Upper lobe of right lung (tissue), 1 donor: ENCODE measurements around the gene LAYN. TPM values are rescaled to one million over a fixed set of nuclear protein-coding genes. Genes with fewer than 3 reads are reported as not detected.

Experiments used
- ATAC-seq: fragments of 200-7000 bp; cut with Tn5 transposase; one replicate; pipeline ENCODE4 v1.9.1; 2020; ENCODE audit warnings: mild to moderate bottlenecking, moderate library complexity
- DNase-seq: peaks from one replicate; pipeline ENCODE4 v3.0.0-alpha.2; 2020
- H3K27ac ChIP-seq: fragments of 200-600 bp; one replicate; pipeline ENCODE4 v1.8.0; 2022
- H3K27me3 ChIP-seq: fragments of 200-600 bp; one replicate; pipeline ENCODE4 v1.8.0; 2022; ENCODE audit warnings: mild to moderate bottlenecking
- H3K36me3 ChIP-seq: fragments of 200-600 bp; one replicate; pipeline ENCODE4 v1.8.0; 2022
- H3K4me1 ChIP-seq: fragments of 200-600 bp; one replicate; pipeline ENCODE4 v1.8.0; 2022
- H3K4me3 ChIP-seq: fragments of 200-600 bp; one replicate; pipeline ENCODE4 v1.8.0; 2022; ENCODE audit warnings: mild to moderate bottlenecking
- H3K9me3 ChIP-seq: fragments of 200-600 bp; one replicate; pipeline ENCODE4 v1.8.0; 2022
- CTCF ChIP-seq: fragments of 200-600 bp; IDR thresholded peaks from one replicate; pipeline ENCODE4 v1.8.0; 2022; ENCODE audit warnings: antibody characterized with exemption
- intact Hi-C: fragments of 100-400 bp; cut with DNase I; formaldehyde crosslinking; loops from one replicate; pipeline ENCODE4 v1.11.0; 2022
- total RNA-seq: library from RNA; stranded (reverse); fragmentation: NEBNext Ultra II Directional; extraction: Animal tissue kit (Norgen Biotek cat#: 25700); gene quantifications from one replicate; pipeline ENCODE4 v1.2.1, GENCODE V29; 2021
- donor health status: DM: no; HTN: yes; CAD: no; lungs with severe emphysema.

Gene LAYN
- total RNA-seq, 1 donor from 2014 or later, result 17.5 TPM

GRCh38 chr11:111589114-111589513, 48.6 kb downstream of the LAYN start:
- DNase-seq, result no peak
- H3K27ac ChIP-seq, result no peak overlapping the region
- no peak for ATAC-seq
- no peak for TF ChIP-seq CTCF
- no peaks in the 10 kb centered on the region for H3K9me3 ChIP-seq
- intact Hi-C loops, result no loop called here
- no peaks in the 10 kb centered on the region for H3K4me1 ChIP-seq
- no peaks in the 10 kb centered on the region for H3K36me3 ChIP-seq
- no peaks in the 10 kb centered on the region for H3K27me3 ChIP-seq
- H3K4me3 ChIP-seq, result no peak overlapping the region

DNA sequence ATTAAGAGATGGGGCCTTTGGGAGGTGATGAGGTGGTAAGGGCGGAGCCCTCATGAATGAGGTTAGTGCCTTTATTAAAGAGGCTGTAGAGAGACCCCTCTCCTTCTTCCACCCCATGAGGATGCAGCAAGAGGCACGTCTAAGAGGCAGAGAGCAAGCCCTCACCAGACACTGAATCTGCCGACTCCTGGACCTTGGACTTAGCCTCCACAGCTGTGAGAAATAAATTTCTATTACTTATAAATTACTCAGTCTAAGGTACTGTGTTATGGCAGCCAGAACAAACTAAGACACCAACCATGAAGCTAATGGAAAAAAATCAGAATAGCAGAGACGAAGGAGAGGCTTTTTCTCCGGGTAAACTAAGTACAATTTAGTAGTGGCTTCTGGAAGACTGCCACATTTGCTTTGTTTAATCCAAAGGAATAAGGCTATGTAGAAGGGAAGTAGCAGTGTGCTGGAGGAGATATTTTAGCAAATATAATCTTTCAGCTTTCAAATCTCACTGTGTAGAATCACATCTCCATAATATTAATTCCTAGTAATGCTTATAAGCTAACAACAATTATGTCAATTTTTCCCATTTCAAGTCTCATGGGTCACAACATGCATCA, 49.5 kb downstream of the LAYN start:
- Histone ChIP-seq H3K36me3 (no peaks in the 10 kb centered on the region), H3K27me3 (no peaks in the 10 kb centered on the region), H3K4me1 (no peaks in the 10 kb centered on the region), H3K9me3 (no peaks in the 10 kb centered on the region), H3K4me3 (no peak overlapping the region), H3K27ac (no peak overlapping the region)
- ATAC-seq (no peak), DNase-seq (no peak)
- TF ChIP-seq CTCF, result no peak
- intact Hi-C loops, result loop anchor here (10.0 kb wide), 1 partner anchor 245 kb away; no protein-coding TSS in a partner anchor

DNA sequence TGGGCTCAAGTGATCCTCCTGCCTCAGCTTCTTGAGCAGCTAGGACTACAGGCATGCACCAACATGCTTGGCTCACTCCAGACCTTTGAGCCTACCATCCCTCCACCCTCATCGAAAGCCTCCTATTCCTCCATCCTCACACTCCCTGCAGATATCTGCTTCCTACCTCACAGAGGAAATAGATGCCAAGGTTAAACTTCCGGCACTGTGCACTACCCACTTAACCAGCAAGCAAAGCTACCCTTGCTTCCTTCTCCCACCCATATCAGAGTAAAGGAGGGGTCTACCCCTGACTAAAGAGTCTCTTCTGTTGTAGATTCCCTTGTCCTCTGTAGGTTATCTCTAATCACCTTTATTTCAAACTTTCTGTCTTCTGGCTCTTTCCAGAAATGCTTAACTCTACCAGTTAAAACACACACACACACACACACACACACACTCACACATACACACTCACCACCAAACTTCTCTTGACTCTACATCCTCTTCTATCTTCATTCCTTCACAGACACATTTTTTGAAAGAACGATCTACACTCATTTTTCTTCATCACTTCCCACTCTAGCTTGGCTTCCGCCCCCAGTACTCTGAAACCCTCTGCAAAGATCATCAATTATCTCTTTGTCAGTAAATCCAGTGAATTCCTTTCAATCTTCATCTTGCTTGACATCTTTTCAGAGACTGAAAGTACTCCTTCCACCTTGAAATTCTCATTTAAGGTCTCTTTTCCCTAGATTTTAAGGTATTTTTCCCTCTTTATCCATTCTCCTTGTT, 50.9 kb downstream of the LAYN start:
- H3K27me3 ChIP-seq, result no peaks in the 10 kb centered on the region
- H3K4me3 ChIP-seq, result no peak overlapping the region
- intact Hi-C loops, result loop anchor here (10.0 kb wide), 1 partner anchor 243 kb away; no protein-coding TSS in a partner anchor
- ATAC-seq (no peak), DNase-seq (no peak)
- no peak for TF ChIP-seq CTCF
- no peaks in the 10 kb centered on the region for H3K4me1 ChIP-seq
- H3K9me3 ChIP-seq, result no peaks in the 10 kb centered on the region
- H3K36me3 ChIP-seq, result no peaks in the 10 kb centered on the region
- H3K27ac ChIP-seq, result no peak overlapping the region

GRCh38 chr11:111592491-111592890, 52.0 kb downstream of the LAYN start:
- H3K27me3 ChIP-seq, result no peaks in the 10 kb centered on the region
- TF ChIP-seq CTCF, result no peak
- H3K27ac ChIP-seq, result no peak overlapping the region
- H3K36me3 ChIP-seq, result no peaks in the 10 kb centered on the region
- ATAC-seq, result no peak
- H3K4me1 ChIP-seq, result no peaks in the 10 kb centered on the region
- DNase-seq, result no peak
- H3K4me3 ChIP-seq, result no peak overlapping the region
- no peaks in the 10 kb centered on the region for H3K9me3 ChIP-seq
- intact Hi-C loops, result loop anchor here (10.0 kb wide), 1 partner anchor 242 kb away; no protein-coding TSS in a partner anchor

DNA sequence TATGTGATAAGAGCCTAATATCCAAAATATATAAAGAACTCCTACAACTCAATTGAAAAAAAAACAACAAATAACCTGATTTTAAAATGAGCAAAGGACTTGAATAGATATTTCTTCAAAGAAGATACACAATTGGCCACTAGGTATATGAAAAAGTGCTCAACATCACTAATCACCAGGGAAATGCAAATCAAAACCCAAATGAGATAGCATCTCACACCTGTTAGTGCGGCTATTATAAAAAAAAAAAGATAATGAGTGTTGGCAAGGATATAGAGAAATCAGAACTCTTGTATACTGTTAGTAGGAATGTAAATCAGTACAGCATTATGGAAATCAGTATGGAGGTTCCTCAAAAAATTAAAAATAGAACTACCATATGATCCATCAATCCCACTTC, 55.8 kb downstream of the LAYN start:
- no peaks in the 10 kb centered on the region for H3K36me3 ChIP-seq
- no peak for TF ChIP-seq CTCF

More for the DNA sequence above, 55.8 kb downstream of the LAYN start:
- DNase-seq (no peak), ATAC-seq (no peak)
- H3K4me3 ChIP-seq, result no peak overlapping the region
- peaks cover 1% of the 10 kb centered on the region for H3K4me1 ChIP-seq
- H3K27me3 ChIP-seq, result no peaks in the 10 kb centered on the region
- H3K9me3 ChIP-seq, result no peaks in the 10 kb centered on the region
- H3K27ac ChIP-seq, result no peak overlapping the region
- intact Hi-C loops, result loop anchor here (10.0 kb wide), 1 partner anchor 238 kb away; no protein-coding TSS in a partner anchor
